ENCODE results near the gene MECP2. TPM values are rescaled to one million over a fixed set of nuclear protein-coding genes. Genes with fewer than 3 reads are reported as not detected.
A peak's percentile ranks its signal among the peaks of the same experiment; 100 is the strongest.

The MECP2 gene
- total RNA-seq, 1 donor from 2014 or later = 60.0 TPM

- peaks cover 6% of the 10 kb centered on the region for H3K9me3 Mint-ChIP-seq (ENCODE audit: unreplicated experiment)
These were observed 421 bp downstream of the MECP2 start for GRCh38 chrX:154097003-154097588.

DNA sequence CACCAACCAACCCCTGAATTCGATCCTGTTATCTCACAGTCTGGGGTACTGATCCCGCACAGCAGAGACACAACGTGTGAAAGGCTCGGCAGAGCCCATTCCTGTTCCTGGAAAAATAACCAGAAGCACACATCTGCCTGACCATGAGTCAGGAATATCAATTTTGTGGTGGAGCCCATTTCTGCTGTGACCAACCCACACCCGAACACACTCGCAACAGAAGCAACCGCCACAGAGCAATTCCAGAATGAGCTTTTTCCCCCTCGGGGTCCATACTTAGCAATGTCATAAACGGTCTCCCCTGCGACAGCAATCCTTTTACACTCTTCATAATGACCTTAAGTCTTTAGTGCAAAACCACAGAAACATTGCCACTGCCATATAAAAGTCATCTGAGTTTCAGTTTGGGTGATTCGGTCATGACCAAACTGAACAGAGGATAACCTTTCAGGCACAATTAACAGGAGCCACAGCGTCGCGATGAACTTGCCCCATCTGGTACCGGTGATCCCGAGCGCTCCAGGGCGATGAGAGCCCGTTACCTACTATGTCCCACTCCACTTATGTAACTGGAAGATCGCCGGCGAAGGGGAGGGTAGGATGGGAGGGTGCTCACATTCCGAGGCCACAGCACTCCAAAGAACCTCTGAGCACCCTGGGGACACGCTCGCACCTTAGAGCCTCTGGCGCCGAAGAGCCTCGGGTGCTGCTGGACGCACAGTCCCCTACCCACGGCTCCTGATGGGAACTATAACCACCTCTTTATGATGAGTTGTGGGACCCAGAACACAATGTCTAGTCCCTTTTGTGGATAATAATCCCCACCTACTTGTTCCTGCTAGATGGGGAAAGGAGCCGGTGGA is 1.1 kb downstream of the MECP2 start:
- Mint-ChIP-seq H3K9me3 (ENCODE audit: unreplicated experiment) (peaks cover 5% of the 10 kb centered on the region), H3K4me1 (ENCODE audit: low read depth, unreplicated experiment) (peaks cover 26% of the 10 kb centered on the region), H3K27ac (ENCODE audit: unreplicated experiment) (peak overlapping the region; percentile 92), H3K36me3 (ENCODE audit: unreplicated experiment) (no peaks in the 10 kb centered on the region), H3K4me3 (ENCODE audit: unreplicated experiment) (peak overlapping the region; percentile 93), H3K27me3 (ENCODE audit: unreplicated experiment) (peaks cover 7% of the 10 kb centered on the region)
- TF ChIP-seq CTCF (IDR thresholded peaks at IDR 0.05; ENCODE audit: partially characterized antibody, unreplicated experiment) = no peak
- DNase-seq = no peak

More at GRCh38 chrX:154097003-154097588, 421 bp downstream of the MECP2 start:
- DNase-seq = peak; percentile 79
- Mint-ChIP-seq H3K4me3 (ENCODE audit: unreplicated experiment) (peak overlapping the region; percentile 93), H3K36me3 (ENCODE audit: unreplicated experiment) (peaks cover 1% of the 10 kb centered on the region), H3K27ac (ENCODE audit: unreplicated experiment) (peak overlapping the region; percentile 92), H3K27me3 (ENCODE audit: unreplicated experiment) (peaks cover 7% of the 10 kb centered on the region), H3K4me1 (ENCODE audit: low read depth, unreplicated experiment) (peaks cover 25% of the 10 kb centered on the region)
- TF ChIP-seq CTCF (IDR thresholded peaks at IDR 0.05; ENCODE audit: partially characterized antibody, unreplicated experiment) = no peak

DNA sequence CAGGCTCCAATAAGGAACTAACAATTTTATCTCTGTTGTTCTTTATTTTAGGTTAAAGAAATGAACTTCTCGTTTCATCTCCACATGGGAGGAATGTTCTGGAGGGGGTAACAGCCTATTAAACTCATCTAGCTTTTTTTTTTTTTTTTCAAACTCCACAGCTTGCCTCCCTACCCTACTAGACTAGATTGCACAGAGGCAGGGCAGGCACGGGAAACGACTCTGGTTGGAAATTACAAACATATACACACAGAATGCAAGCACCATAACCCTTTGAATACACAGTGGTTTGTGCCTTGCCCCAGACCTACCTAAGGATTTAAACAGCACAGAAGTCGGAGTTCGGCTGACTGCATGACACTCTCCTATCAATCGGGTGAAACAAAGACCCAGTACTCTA is 2.7 kb downstream of the MECP2 start:
- Mint-ChIP-seq H3K27ac (ENCODE audit: unreplicated experiment) (peak overlapping the region; percentile 46), H3K36me3 (ENCODE audit: unreplicated experiment) (no peaks in the 10 kb centered on the region), H3K4me3 (ENCODE audit: unreplicated experiment) (peak overlapping the region; percentile 93), H3K27me3 (ENCODE audit: unreplicated experiment) (peaks cover 7% of the 10 kb centered on the region), H3K9me3 (ENCODE audit: unreplicated experiment) (peaks cover 5% of the 10 kb centered on the region), H3K4me1 (ENCODE audit: low read depth, unreplicated experiment) (peaks cover 32% of the 10 kb centered on the region)
- TF ChIP-seq CTCF (IDR thresholded peaks at IDR 0.05; ENCODE audit: partially characterized antibody, unreplicated experiment) = no peak
- DNase-seq = no peak

- H3K36me3 Mint-ChIP-seq (ENCODE audit: unreplicated experiment) = no peaks in the 10 kb centered on the region
- peak overlapping the region; percentile 93 for H3K4me3 Mint-ChIP-seq (ENCODE audit: unreplicated experiment)
- DNase-seq = no peak
- peaks cover 32% of the 10 kb centered on the region for H3K4me1 Mint-ChIP-seq (ENCODE audit: low read depth, unreplicated experiment)
- no peak for TF ChIP-seq CTCF (IDR thresholded peaks at IDR 0.05; ENCODE audit: partially characterized antibody, unreplicated experiment)
- H3K27ac Mint-ChIP-seq (ENCODE audit: unreplicated experiment) = no peak overlapping the region
- H3K9me3 Mint-ChIP-seq (ENCODE audit: unreplicated experiment) = peaks cover 5% of the 10 kb centered on the region
- H3K27me3 Mint-ChIP-seq (ENCODE audit: unreplicated experiment) = peaks cover 7% of the 10 kb centered on the region
These were observed 3.6 kb downstream of the MECP2 start for GRCh38 chrX:154093965-154094364.

DNA sequence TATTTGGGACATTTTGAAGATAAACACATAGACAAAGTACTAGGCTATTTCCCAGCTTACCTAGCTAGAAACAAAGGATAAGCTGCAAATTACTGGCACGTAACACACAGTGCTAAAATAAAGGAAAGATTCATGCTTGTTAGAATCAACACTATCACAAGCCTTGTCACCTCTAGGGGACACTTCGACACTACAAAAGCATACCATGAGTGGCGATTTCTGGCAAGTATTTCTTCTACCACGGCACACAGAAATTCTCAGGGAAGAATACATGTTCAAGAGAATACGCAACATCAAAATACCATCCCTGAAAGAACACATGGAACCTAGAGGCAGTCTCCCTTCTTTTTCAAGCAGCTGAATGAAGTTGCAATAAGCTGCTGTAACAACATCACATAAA is 5.1 kb downstream of the MECP2 start:
- Mint-ChIP-seq H3K27me3 (ENCODE audit: unreplicated experiment) (peaks cover 2% of the 10 kb centered on the region), H3K36me3 (ENCODE audit: unreplicated experiment) (no peaks in the 10 kb centered on the region), H3K9me3 (ENCODE audit: unreplicated experiment) (peaks cover 4% of the 10 kb centered on the region), H3K27ac (ENCODE audit: unreplicated experiment) (peak overlapping the region; percentile 55), H3K4me1 (ENCODE audit: low read depth, unreplicated experiment) (peaks cover 28% of the 10 kb centered on the region), H3K4me3 (ENCODE audit: unreplicated experiment) (no peak overlapping the region)
- DNase-seq = no peak
- no peak for TF ChIP-seq CTCF (IDR thresholded peaks at IDR 0.05; ENCODE audit: partially characterized antibody, unreplicated experiment)

Data from glutamatergic neuron (in vitro differentiated cells).